ENCODE data around the gene CTSS. TPM values are rescaled to one million over a fixed set of nuclear protein-coding genes. Genes with fewer than 3 reads are reported as not detected.

Gene CTSS
- total RNA-seq, 1 experiment from 2014 or later = not detected

DNA sequence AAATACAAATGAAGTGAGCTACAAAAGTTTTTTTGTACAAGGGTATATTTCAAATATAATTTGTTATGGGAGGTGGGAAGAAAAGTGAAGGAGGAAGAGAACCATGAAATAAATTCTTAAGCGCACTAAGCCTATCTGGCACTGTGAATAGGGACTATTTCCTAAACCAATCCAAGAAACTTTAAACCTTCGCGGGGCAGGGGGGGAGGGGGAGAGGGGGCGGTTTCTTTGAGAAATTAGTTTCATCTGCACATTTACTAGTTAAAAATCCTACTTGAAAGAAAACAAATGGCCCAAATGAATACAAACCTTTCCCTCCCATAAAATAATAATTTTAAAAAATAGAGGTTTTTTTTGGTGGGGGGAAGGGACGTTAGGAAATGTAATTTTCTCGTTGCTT is 69.0 kb downstream of the CTSS start:
- H2BK12ac ChIP-seq (ENCODE audit: insufficient read length, low read depth, low read length) = no peak overlapping the region
- H2AFZ ChIP-seq (ENCODE audit: low read length) = no peak overlapping the region
- H2BK20ac ChIP-seq (ENCODE audit: low read depth, low read length, poor library complexity, severe bottlenecking) = no peak overlapping the region
- no peak overlapping the region for H4K91ac ChIP-seq (ENCODE audit: insufficient read length, low read depth, low read length)
- Mint-ChIP-seq H3K27me3 (ENCODE audit: low read depth) (no peaks in the 10 kb centered on the region), H3K27ac (peak overlapping the region; percentile 98 to 99 (median 99); a peak in 6 of 7 replicates), H3K9me3 (no peaks in the 10 kb centered on the region), H3K4me1 (peaks cover 11% of the 10 kb centered on the region in 2 experiments), H3K36me3 (ENCODE audit: insufficient read depth in 1 of 3, low read depth in 3 of 3) (peaks cover 12 to 35% (median 30%) of the 10 kb centered on the region in 3 experiments; a peak in 6 of 7 replicates), H3K4me3 (peak overlapping the region; percentile 95 to 98)
- H3K4ac ChIP-seq (ENCODE audit: low read depth, low read length) = no peak overlapping the region
- no peak overlapping the region for H3K56ac ChIP-seq (ENCODE audit: insufficient read length, low read depth, low read length)
- no peak overlapping the region for H3K14ac ChIP-seq (ENCODE audit: insufficient read depth, low read length)
- no peaks in the 10 kb centered on the region for H3K79me1 ChIP-seq (ENCODE audit: insufficient read depth, low read depth, low read length, poor library complexity, severe bottlenecking)
- H3K23me2 ChIP-seq (ENCODE audit: insufficient read length, low read depth, low read length, poor library complexity, severe bottlenecking) = peaks cover 4% of the 10 kb centered on the region
- DNase-seq = no peak
- H2AK5ac ChIP-seq (ENCODE audit: insufficient read length, low read length) = no peak overlapping the region
- H3K23ac ChIP-seq (ENCODE audit: insufficient read length, low read depth, low read length) = no peak overlapping the region
- H3K4me1 ChIP-seq (ENCODE audit: insufficient read depth, low read length) = no peaks in the 10 kb centered on the region
- no peak overlapping the region for H2BK15ac ChIP-seq (ENCODE audit: low read depth, low read length)
- peak overlapping the region; percentile 84 for H3K9ac ChIP-seq (ENCODE audit: extremely low read depth, insufficient read length, low read length)
- H3K18ac ChIP-seq (ENCODE audit: insufficient read length, low read depth, low read length) = peak overlapping the region; percentile 73
- TF ChIP-seq, protein P1, sequence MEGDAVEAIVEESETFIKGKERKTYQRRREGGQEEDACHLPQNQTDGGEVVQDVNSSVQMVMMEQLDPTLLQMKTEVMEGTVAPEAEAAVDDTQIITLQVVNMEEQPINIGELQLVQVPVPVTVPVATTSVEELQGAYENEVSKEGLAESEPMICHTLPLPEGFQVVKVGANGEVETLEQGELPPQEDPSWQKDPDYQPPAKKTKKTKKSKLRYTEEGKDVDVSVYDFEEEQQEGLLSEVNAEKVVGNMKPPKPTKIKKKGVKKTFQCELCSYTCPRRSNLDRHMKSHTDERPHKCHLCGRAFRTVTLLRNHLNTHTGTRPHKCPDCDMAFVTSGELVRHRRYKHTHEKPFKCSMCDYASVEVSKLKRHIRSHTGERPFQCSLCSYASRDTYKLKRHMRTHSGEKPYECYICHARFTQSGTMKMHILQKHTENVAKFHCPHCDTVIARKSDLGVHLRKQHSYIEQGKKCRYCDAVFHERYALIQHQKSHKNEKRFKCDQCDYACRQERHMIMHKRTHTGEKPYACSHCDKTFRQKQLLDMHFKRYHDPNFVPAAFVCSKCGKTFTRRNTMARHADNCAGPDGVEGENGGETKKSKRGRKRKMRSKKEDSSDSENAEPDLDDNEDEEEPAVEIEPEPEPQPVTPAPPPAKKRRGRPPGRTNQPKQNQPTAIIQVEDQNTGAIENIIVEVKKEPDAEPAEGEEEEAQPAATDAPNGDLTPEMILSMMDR (conservative IDR thresholded peaks at IDR 0.05) = no peak
- no peaks in the 10 kb centered on the region for H3K27me3 ChIP-seq (ENCODE audit: insufficient read depth, low read length)
- peak overlapping the region; percentile 35 for H3K4me2 ChIP-seq (ENCODE audit: insufficient read depth, insufficient read length, low read length)
- no CpG with 5 or more reads among the region's 6 CpGs for WGBS (ENCODE audit: extremely low coverage, insufficient read length, low lambda C conversion rate)
- H3K27ac ChIP-seq (ENCODE audit: insufficient read length, low read depth, low read length) = no peak overlapping the region
- H4K20me1 ChIP-seq (ENCODE audit: control insufficient read depth, insufficient read depth, insufficient read length) = no peaks in the 10 kb centered on the region
- no peak overlapping the region for H4K5ac ChIP-seq (ENCODE audit: insufficient read length, low read depth, low read length)
- no peak overlapping the region for H3T11ph ChIP-seq (ENCODE audit: low read length)
- no peak overlapping the region for H4K8ac ChIP-seq (replicated peaks; ENCODE audit: insufficient read length, low read depth, low read length)
- H3K79me2 ChIP-seq (ENCODE audit: insufficient read depth, low read length) = peaks cover 2% of the 10 kb centered on the region; the same call in 1 of the 2 replicates
- H2BK120ac ChIP-seq (ENCODE audit: low read depth, low read length, poor library complexity, severe bottlenecking) = no peak overlapping the region
- no peaks in the 10 kb centered on the region for H3K9me3 ChIP-seq (ENCODE audit: control insufficient read depth, low read depth, low read length)
- no peak overlapping the region for H2BK5ac ChIP-seq (ENCODE audit: insufficient read length, low read length)
